DMS153 treated with DMSO at 0.1 percent for 48 hours (cell line): ENCODE measurements around the gene DRAM1.
"Not testable (repeated sequence)": the region's sequence is repeated elsewhere in the genome, so short reads cannot be mapped to it uniquely, and the experiment has no call there.

Source experiments
- DNase-seq: peaks from one replicate; lab custom pipeline; 2025; ENCODE audit not compliant: unreplicated experiment; lab: John Stamatoyannopoulos, UW

The DRAM1 gene

DNA sequence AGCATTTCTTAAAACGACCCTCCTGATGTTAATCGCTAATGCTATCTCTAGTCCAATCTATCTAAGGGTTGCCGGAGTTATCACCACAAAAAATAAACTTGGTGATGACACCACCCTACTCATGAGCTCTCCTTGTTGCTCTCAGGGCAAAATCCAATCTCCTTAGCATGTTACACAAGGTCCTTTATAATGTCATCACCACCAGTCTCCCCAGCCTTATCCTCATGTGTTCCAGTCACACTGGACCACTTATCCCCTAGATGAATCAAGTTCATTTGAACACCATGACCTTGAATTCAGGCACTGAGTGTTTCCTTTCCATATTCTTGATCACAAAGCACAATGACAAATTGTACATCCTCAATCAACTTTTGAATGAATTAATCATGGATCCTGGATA is 19.0 kb upstream of the DRAM1 start:
- no peak for DNase-seq

DNA sequence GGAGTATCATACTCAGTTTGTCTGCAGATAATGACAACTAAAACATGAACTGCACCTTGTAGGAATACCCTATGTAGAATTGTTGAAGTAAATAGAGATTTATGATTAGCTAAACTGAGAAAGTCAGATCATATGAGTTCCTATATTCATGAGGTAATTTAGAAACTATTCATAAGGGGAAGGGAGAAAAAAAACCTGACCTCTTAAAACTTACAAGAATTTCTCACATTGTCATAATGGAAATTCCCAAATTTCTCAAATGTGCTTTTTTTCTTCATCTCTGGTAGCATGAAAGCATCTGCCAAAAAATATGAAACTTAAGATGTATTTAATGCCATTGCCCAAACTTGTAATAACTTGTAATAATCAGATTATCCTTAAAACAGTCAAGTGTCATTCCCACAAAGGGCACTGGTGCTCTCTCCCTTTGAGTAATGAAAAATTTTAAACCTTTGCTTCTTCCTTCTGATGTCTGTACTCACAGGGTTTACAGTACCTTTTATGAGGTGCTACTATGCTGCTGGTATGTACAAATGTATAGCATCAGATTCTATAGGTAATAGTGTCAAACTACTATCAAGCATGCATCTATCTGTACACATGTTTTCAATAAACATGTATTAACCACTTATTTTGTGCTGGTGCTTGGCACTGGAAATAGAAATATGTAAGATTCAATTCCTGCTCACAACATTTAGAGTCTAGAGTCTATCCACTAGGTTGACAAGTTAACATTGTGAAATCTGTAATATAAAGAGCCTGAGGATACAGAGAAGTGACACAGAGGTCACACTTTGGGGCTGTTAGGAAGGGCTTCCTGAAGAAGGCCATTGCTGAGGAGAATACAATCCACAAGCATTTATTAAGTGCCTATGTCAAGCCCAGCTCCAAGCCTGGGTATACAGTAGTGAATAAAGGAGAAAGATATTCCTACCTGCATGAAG is 17.4 kb upstream of the DRAM1 start:
- DNase-seq = no peak

DNA sequence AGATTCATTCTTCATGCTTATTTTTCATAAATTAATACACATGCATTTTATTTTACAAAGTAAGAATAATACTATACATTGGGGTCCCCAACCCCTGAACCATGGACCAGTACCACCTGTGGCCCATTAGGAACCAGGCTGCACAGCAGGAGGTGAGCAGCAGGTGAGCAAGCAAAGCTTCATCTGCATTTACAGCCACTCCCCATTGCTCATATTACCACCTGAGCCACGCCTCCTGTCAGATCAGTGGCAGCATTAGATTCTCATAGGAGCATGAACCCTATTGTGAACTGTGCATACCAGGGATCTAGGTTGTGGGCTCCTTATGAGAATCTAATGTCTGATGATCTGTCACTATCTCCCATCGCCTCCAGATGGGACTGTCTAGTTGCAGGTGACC is 15.7 kb upstream of the DRAM1 start:
- not testable (repeated sequence) for DNase-seq

- no peak for DNase-seq
Measured at GRCh38 chr12:101862245-101862644, 15.1 kb upstream of the DRAM1 start.

DNA sequence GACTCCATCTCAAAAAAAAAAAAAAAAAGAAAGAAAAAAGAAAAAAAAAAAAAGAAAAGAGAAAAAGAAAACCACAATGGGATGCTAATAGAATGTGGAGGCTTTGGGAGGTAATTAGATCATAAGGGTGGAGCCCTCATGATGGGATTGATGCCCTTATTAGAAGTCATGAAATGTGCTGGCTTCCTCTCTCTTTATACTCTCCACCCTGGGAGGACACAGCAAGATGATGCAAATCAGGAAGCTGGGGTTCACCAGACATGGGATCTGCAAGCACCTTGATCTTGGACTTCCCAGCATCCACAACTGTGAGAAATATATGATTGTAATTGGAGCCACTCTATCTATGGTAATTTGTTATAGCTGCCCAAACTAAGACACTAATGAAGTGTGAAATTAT is 13.4 kb upstream of the DRAM1 start:
- DNase-seq = no peak

DNA sequence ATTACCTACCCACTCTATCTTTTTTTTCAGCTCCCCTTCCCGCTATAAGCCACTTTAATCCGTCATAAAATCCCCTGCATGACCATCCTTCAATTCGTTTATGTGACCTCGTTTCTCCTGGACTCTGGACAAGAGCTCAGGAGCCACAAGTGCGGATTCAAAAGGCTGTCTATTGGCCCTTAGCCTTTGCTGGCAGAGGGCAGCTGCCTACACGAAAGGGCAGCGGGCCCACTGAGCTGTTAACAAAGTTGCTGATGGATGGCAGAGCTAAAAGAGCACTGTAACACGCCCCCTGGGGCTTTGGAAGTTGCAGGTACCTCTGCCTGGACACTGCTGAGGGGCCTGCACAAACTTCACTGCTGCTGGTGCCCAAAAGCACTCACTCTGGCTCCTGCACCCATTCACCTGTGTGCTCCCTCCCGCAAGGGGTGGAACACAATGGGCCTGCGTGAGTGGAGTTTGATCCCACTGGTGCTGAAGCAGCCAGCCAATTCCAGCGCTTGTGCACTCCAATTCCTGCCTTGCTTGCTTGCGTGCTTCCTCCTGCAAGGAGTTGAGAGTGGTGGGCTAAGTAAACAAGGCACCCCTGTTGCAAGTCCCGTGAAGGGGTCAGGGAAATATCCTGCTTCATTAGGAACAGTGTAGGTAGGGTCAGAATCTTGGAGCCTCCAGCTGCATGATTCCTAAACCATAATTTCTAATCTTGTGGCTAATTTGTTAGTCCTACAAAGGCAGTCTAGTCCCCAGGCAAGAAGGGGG is 10.6 kb upstream of the DRAM1 start:
- DNase-seq = no peak

- DNase-seq = not testable (repeated sequence)
Measured at GRCh38 chr12:101867619-101868018, 9.8 kb upstream of the DRAM1 start.

DNA sequence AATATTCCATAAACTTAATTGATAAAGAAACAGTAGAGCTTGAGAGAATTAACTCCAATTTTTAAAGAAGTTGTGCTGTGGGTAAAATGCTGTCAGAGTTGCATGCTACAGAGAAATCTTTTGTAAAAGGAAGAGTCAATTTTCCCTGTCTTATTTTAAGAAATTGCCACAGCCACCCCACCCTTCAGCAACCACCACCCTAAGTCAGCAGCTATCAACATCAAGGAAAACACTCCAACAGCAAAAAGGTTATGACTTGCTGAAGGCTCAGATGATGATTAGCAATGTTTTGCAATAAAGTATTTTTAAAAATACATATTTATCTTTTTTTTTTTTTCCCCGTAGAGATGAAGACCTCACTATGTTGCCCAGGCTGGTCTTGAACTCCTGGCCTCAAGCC is 6.5 kb upstream of the DRAM1 start:
- DNase-seq = no peak

DNA sequence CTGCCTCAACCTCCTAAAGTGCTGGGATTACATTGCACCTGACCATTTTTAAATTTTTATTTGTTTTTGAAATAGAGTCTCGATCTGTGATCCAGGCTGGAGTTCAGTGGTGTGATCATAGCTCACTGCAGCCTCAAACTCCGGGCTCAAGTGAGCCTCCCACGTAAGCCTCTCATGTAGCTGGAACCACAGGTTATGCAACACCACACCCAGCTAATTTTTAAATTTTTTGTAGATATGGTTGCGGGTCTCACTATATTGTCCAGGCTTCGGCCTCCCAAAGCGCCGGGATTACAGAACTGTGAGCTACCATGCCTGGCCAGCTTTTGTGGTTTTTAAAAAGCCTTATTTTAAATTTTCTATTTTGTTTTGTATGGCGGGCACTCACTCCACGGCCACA is 2.2 kb upstream of the DRAM1 start:
- no peak for DNase-seq

DNA sequence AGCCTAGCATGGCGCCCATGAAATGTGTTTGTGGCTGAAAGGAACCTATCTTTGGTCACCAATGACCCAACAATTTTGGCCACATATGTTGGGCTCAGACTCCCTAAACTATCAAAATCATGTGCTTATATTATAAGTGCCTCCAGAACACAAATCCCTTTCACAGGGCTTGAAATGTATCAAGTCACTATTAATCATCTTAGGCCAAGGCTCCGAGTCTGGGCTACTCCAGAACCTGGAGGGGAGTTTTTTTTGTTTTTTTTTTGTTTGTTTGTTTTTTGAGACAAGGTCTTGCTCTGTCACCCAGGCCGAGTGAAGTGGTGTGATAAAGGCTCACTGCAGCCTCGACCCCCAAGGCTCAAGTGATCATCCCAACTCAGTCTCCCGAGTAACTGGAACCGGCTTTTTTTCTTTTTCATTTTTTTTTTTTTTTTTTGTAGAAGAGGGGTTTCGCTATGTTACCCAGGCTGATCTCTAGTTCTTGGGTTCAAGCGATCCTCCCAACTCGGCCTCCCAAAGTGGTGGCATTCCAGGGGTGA is 989 bp upstream of the DRAM1 start:
- DNase-seq = no peak

GRCh38 chr12:101877806-101878242 is 444 bp downstream of the DRAM1 start:
- DNase-seq = no peak

DNA sequence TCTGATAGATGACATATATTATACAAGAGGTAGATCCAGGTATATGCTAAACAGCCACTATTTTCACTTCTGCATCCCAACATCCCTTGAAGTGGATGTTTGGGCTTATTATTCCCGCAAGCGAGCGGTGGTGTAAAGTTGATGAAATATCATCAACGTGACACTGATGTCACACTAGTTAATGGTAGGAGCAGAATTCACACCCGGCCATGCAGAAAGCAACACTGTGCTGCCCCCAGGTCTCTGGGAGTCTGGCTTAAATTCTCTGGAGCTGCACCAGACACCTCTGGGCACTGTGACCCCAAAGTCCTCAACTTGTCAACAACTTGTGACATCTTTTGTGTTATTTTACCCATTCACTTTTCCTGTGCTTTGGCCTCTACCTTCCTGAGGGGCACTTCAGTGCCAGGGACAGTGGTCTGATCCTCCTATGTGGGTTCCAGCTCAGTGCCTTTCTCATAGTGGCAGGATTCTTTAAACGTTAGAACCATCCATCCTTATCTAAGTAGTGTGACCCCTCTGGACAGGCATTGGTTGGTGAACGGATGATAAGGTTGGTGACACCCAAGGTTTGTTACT is 952 bp downstream of the DRAM1 start:
- DNase-seq = no peak

GRCh38 chr12:101880769-101881168 is 3.4 kb downstream of the DRAM1 start:
- no peak for DNase-seq

GRCh38 chr12:101881228-101881627 is 3.8 kb downstream of the DRAM1 start:
- DNase-seq = no peak

- DNase-seq = no peak
Measured at GRCh38 chr12:101884174-101884573, 6.8 kb downstream of the DRAM1 start.

GRCh38 chr12:101884781-101885340 is 7.5 kb downstream of the DRAM1 start:
- DNase-seq = not testable (repeated sequence)

- no peak for DNase-seq
Measured at GRCh38 chr12:101885912-101886561, 8.7 kb downstream of the DRAM1 start.

GRCh38 chr12:101889211-101889752 is 11.9 kb downstream of the DRAM1 start:
- no peak for DNase-seq

GRCh38 chr12:101891462-101891971 is 14.1 kb downstream of the DRAM1 start:
- DNase-seq = no peak

- DNase-seq = no peak
Measured at GRCh38 chr12:101892794-101893193, 15.4 kb downstream of the DRAM1 start.
